ENCODE results near the gene DPH5.
"Not testable (repeated sequence)": the region's sequence is repeated elsewhere in the genome, so short reads cannot be mapped to it uniquely, and the experiment has no call there.

DPH5 gene

GRCh38 chr1:100988121-100988520 lies 37.5 kb downstream of the DPH5 start:
- no peak for DNase-seq (ENCODE audit: low read depth in 2 of 2)

GRCh38 chr1:100982793-100983192 lies 42.8 kb downstream of the DPH5 start:
- no peak for DNase-seq (ENCODE audit: low read depth in 2 of 2)

- DNase-seq (ENCODE audit: low read depth in 2 of 2) = no peak
These were observed 46.0 kb downstream of the DPH5 start for GRCh38 chr1:100979631-100980030.

GRCh38 chr1:100976936-100977335 lies 48.6 kb downstream of the DPH5 start:
- no peak for DNase-seq (ENCODE audit: low read depth in 2 of 2)

- no peak for DNase-seq (ENCODE audit: low read depth in 2 of 2)
These were observed 53.4 kb downstream of the DPH5 start for GRCh38 chr1:100972185-100972584.

GRCh38 chr1:100971021-100971420 lies 54.6 kb downstream of the DPH5 start:
- no peak for DNase-seq (ENCODE audit: low read depth in 2 of 2)

- no peak for DNase-seq (ENCODE audit: low read depth in 2 of 2)
These were observed 56.3 kb downstream of the DPH5 start for GRCh38 chr1:100969327-100969726.

GRCh38 chr1:100968621-100969020 lies 57.0 kb downstream of the DPH5 start:
- no peak for DNase-seq (ENCODE audit: low read depth in 2 of 2)

- no peak for DNase-seq (ENCODE audit: low read depth in 2 of 2)
These were observed 65.5 kb downstream of the DPH5 start for GRCh38 chr1:100960098-100960497.

GRCh38 chr1:100959502-100960060 lies 66.0 kb downstream of the DPH5 start:
- no peak for DNase-seq (ENCODE audit: low read depth in 2 of 2)

GRCh38 chr1:100955322-100955721 lies 70.3 kb downstream of the DPH5 start:
- peak; percentile 91 to 92 for DNase-seq (ENCODE audit: low read depth in 2 of 2)

- DNase-seq (ENCODE audit: low read depth in 2 of 2) = no peak
These were observed 71.4 kb downstream of the DPH5 start for GRCh38 chr1:100953960-100954730.

GRCh38 chr1:100952970-100953369 lies 72.6 kb downstream of the DPH5 start:
- DNase-seq (ENCODE audit: low read depth in 2 of 2) = not testable (repeated sequence)

GRCh38 chr1:100952104-100952745 lies 73.4 kb downstream of the DPH5 start:
- DNase-seq (ENCODE audit: low read depth in 2 of 2) = no peak

GRCh38 chr1:100950781-100951180 lies 74.8 kb downstream of the DPH5 start:
- peak; percentile 68 to 69 for DNase-seq (ENCODE audit: low read depth in 2 of 2)

- DNase-seq (ENCODE audit: low read depth in 2 of 2) = no peak
These were observed 75.2 kb downstream of the DPH5 start for GRCh38 chr1:100950337-100950736.

- DNase-seq (ENCODE audit: low read depth in 2 of 2) = not testable (repeated sequence)
These were observed 75.9 kb downstream of the DPH5 start for GRCh38 chr1:100949515-100950158.

GRCh38 chr1:100948721-100949405 lies 76.7 kb downstream of the DPH5 start:
- not testable (repeated sequence) for DNase-seq (ENCODE audit: low read depth in 2 of 2)

- not testable (repeated sequence) for DNase-seq (ENCODE audit: low read depth in 2 of 2)
These were observed 77.8 kb downstream of the DPH5 start for GRCh38 chr1:100947816-100948215.

- DNase-seq (ENCODE audit: low read depth in 2 of 2) = not testable (repeated sequence)
These were observed 79.5 kb downstream of the DPH5 start for GRCh38 chr1:100946064-100946463.

GRCh38 chr1:100943533-100943932 lies 82.1 kb downstream of the DPH5 start:
- DNase-seq (ENCODE audit: low read depth in 2 of 2) = no peak

Measured in fibroblast of skin of left quadriceps (primary cell).